HEK293 (cell line): ENCODE data around the gene MYO7B.

Experiments used
- CTCF ChIA-PET: fragments of 350-600 bp; formaldehyde crosslinking; extraction: SDS; loops from one replicate; lab custom pipeline; 2021; ENCODE audit warnings: antibody characterized with exemption; lab: Yijun Ruan, JAX
- POLR2A ChIA-PET: fragments of 300-600 bp; formaldehyde crosslinking; extraction: SDS; loops from one replicate; lab custom pipeline; 2020; ENCODE audit warnings: antibody characterized with exemption, inconsistent platforms; lab: Yijun Ruan, JAX
- H3K27ac ChIP-seq: fragments of 200-500 bp; sonication (Bioruptor generic); 2 replicates; pipeline ENCODE4 v1.5.1; 2014; ENCODE audit warnings: low read depth, low read length, control low read depth, inconsistent platforms; ENCODE audit errors: extremely low read depth
- H3K36me3 ChIP-seq, 2 experiments: fragments of 200-500 bp in 1 of 2; sonication (Bioruptor generic) in 1 of 2; 1 replicate in 1 of 2; 2 replicates in 1 of 2; pipeline ENCODE4 v1.5.1; 2014 to 2017; ENCODE audit warnings: inconsistent platforms in 2 of 2, low read length in 2 of 2; ENCODE audit not compliant: control insufficient read depth in 2 of 2, insufficient read depth in 1 of 2
- H3K4me1 ChIP-seq: fragments of 200-500 bp; sonication (Bioruptor generic); 2 replicates; pipeline ENCODE4 v1.5.1; 2014; ENCODE audit warnings: mild to moderate bottlenecking, low read length, inconsistent platforms; ENCODE audit not compliant: control insufficient read depth, insufficient read depth
- H3K4me3 ChIP-seq: 2 replicates; pipeline ENCODE4 v1.5.1; 2011; ENCODE audit warnings: low read depth, mild to moderate bottlenecking, control low read depth, low read length, moderate library complexity
- H3K9me3 ChIP-seq: fragments of 200-500 bp; sonication (Bioruptor generic); 2 replicates; pipeline ENCODE4 v1.5.1; 2014; ENCODE audit warnings: low read depth, low read length, inconsistent platforms; ENCODE audit not compliant: control insufficient read depth, insufficient read depth
- AEBP2 ChIP-seq: fragments of 450-650 bp; formaldehyde crosslinking; IDR thresholded peaks from 2 replicates; pipeline ENCODE4 v1.5.1; 2016; ENCODE audit warnings: missing biosample characterization, missing genetic modification characterization, borderline replicate concordance
- BCL6B ChIP-seq: fragments of 450-650 bp; formaldehyde crosslinking; IDR thresholded peaks from 2 replicates; pipeline ENCODE4 v1.5.1; 2017; ENCODE audit warnings: missing biosample characterization, missing genetic modification characterization
- KLF9 ChIP-seq: fragments of 450-650 bp; formaldehyde crosslinking; IDR thresholded peaks from 2 replicates; pipeline ENCODE4 v1.5.1; 2016; ENCODE audit warnings: missing biosample characterization, missing genetic modification characterization, low read depth
- MEIS1 ChIP-seq: sonication (generic); formaldehyde crosslinking; IDR thresholded peaks from 2 replicates; pipeline ENCODE4 v1.8.1; 2022; ENCODE audit warnings: missing genetic modification reagents, mild to moderate bottlenecking, borderline replicate concordance
- OVOL3 ChIP-seq: fragments of 450-650 bp; formaldehyde crosslinking; IDR thresholded peaks from 2 replicates; pipeline ENCODE4 v1.5.1; 2016; ENCODE audit warnings: missing biosample characterization, missing genetic modification characterization
- SCRT1 ChIP-seq: fragments of 450-650 bp; formaldehyde crosslinking; IDR thresholded peaks from 2 replicates; pipeline ENCODE4 v1.5.1; 2016; ENCODE audit warnings: missing biosample characterization, missing genetic modification characterization, borderline replicate concordance
- SP2 ChIP-seq: fragments of 450-650 bp; formaldehyde crosslinking; IDR thresholded peaks from 2 replicates; pipeline ENCODE4 v1.5.1; 2016; ENCODE audit warnings: missing biosample characterization, missing genetic modification characterization
- SP7 ChIP-seq: fragments of 450-650 bp; formaldehyde crosslinking; IDR thresholded peaks from 2 replicates; pipeline ENCODE4 v1.5.1; 2016; ENCODE audit warnings: missing biosample characterization, missing genetic modification characterization
- ZBTB44 ChIP-seq: fragments of 450-650 bp; IDR thresholded peaks from 2 replicates; pipeline ENCODE4 v1.5.1; 2018; ENCODE audit warnings: missing biosample characterization, mild to moderate bottlenecking, missing genetic modification characterization
- ZBTB48 ChIP-seq: fragments of 450-650 bp; formaldehyde crosslinking; IDR thresholded peaks from 2 replicates; pipeline ENCODE4 v1.5.1; 2016; ENCODE audit warnings: missing biosample characterization, missing genetic modification characterization
- ZBTB8A ChIP-seq: fragments of 450-650 bp; formaldehyde crosslinking; IDR thresholded peaks from 2 replicates; pipeline ENCODE4 v1.5.1; 2016; ENCODE audit warnings: missing biosample characterization, missing genetic modification characterization
- ZFP3 ChIP-seq: fragments of 450-650 bp; formaldehyde crosslinking; IDR thresholded peaks from 2 replicates; pipeline ENCODE4 v1.5.1; 2016; ENCODE audit warnings: low read depth, missing biosample characterization, missing genetic modification characterization
- ZNF10 ChIP-seq: fragments of 450-650 bp; formaldehyde crosslinking; IDR thresholded peaks from 2 replicates; pipeline ENCODE4 v1.5.1; 2017; ENCODE audit warnings: missing biosample characterization, missing genetic modification characterization
- ZNF211 ChIP-seq: fragments of 450-650 bp; formaldehyde crosslinking; IDR thresholded peaks from 2 replicates; pipeline ENCODE4 v1.5.1; 2016; ENCODE audit warnings: low read depth, missing biosample characterization, missing genetic modification characterization
- ZNF221 ChIP-seq: fragments of 450-650 bp; formaldehyde crosslinking; IDR thresholded peaks from 2 replicates; pipeline ENCODE4 v1.5.1; 2017; ENCODE audit warnings: missing biosample characterization, missing genetic modification characterization, borderline replicate concordance
- ZNF24 ChIP-seq: fragments of 450-650 bp; formaldehyde crosslinking; IDR thresholded peaks from 2 replicates; pipeline ENCODE4 v1.5.1; 2016; ENCODE audit warnings: missing biosample characterization, missing genetic modification characterization
- ZNF266 ChIP-seq: fragments of 450-650 bp; formaldehyde crosslinking; IDR thresholded peaks from 2 replicates; pipeline ENCODE4 v1.5.1; 2016; ENCODE audit warnings: missing biosample characterization, missing genetic modification characterization, low read depth
- ZNF354C ChIP-seq: fragments of 450-650 bp; formaldehyde crosslinking; IDR thresholded peaks from 2 replicates; pipeline ENCODE4 v1.5.1; 2016; ENCODE audit warnings: missing biosample characterization, missing genetic modification characterization, low read depth, borderline replicate concordance
- ZNF398 ChIP-seq: fragments of 450-650 bp; formaldehyde crosslinking; IDR thresholded peaks from 2 replicates; pipeline ENCODE4 v1.5.1; 2017; ENCODE audit warnings: missing biosample characterization, missing genetic modification characterization
- ZNF433 ChIP-seq: fragments of 450-650 bp; formaldehyde crosslinking; IDR thresholded peaks from 2 replicates; pipeline ENCODE4 v1.5.1; 2016; ENCODE audit warnings: missing biosample characterization, missing genetic modification characterization, low read depth
- ZNF549 ChIP-seq: fragments of 450-650 bp; IDR thresholded peaks from 2 replicates; pipeline ENCODE4 v1.5.1; 2018; ENCODE audit warnings: missing biosample characterization, missing genetic modification characterization, mild to moderate bottlenecking, inconsistent platforms, moderate library complexity
- ZNF571 ChIP-seq: fragments of 450-650 bp; formaldehyde crosslinking; IDR thresholded peaks from 2 replicates; pipeline ENCODE4 v1.5.0; 2017; ENCODE audit warnings: missing biosample characterization, missing genetic modification characterization
- ZNF626 ChIP-seq: fragments of 450-650 bp; sonication (Bioruptor Pico); formaldehyde crosslinking; IDR thresholded peaks from 2 replicates; pipeline ENCODE4 v1.5.1; 2018; ENCODE audit warnings: missing biosample characterization, missing genetic modification characterization, inconsistent platforms
- ZNF692 ChIP-seq: fragments of 450-650 bp; formaldehyde crosslinking; IDR thresholded peaks from 2 replicates; pipeline ENCODE4 v1.5.1; 2016; ENCODE audit warnings: missing biosample characterization, missing genetic modification characterization

MYO7B gene

GRCh38 chr2:127642706-127643438, 107.4 kb downstream of the MYO7B start:
- CTCF ChIA-PET, result interaction anchor here (3.6 kb wide), 1 partner anchor 52 kb away, joined by 18 read pairs; no protein-coding TSS in a partner anchor
- Histone ChIP-seq H3K27ac (no peak overlapping the region), H3K4me1 (no peaks in the 10 kb centered on the region), H3K4me3 (no peak overlapping the region), H3K36me3 (no peaks in the 10 kb centered on the region), H3K9me3 (no peaks in the 10 kb centered on the region)
- TF ChIP-seq ZNF549 (tag by site-specific recombination) (no peak), ZNF10 (tag by site-specific recombination) (no peak), ZBTB44 (tag by site-specific recombination) (no peak), BCL6B (tag by site-specific recombination) (no peak), ZFP3 (no peak), AEBP2 (no peak), ZNF433 (tag by site-specific recombination) (no peak), KLF9 (tag by site-specific recombination) (no peak), ZNF571 (tag by site-specific recombination) (no peak)
- POLR2A ChIA-PET, result no interaction called here

GRCh38 chr2:127643439-127644065, 108.1 kb downstream of the MYO7B start:
- Histone ChIP-seq H3K4me1 (no peaks in the 10 kb centered on the region), H3K4me3 (no peak overlapping the region), H3K9me3 (no peaks in the 10 kb centered on the region), H3K27ac (no peak overlapping the region), H3K36me3 (no peaks in the 10 kb centered on the region)
- POLR2A ChIA-PET, result no interaction called here
- CTCF ChIA-PET, result interaction anchor here (0.6 to 3.6 kb wide), 2 partner anchors 49 to 52 kb away, joined by 3 to 18 read pairs; no protein-coding TSS in a partner anchor
- TF ChIP-seq ZNF10 (tag by site-specific recombination) (no peak), ZBTB48 (tag by site-specific recombination) (no peak), ZNF211 (tag by site-specific recombination) (no peak), MEIS1 (CRISPR knock-in tag) (no peak), ZNF354C (tag by site-specific recombination) (no peak), SP7 (tag by site-specific recombination) (no peak), ZNF692 (tag by site-specific recombination) (no peak), SCRT1 (tag by site-specific recombination) (no peak), OVOL3 (tag by site-specific recombination) (no peak), ZNF266 (no peak), ZNF221 (no peak), ZBTB44 (tag by site-specific recombination) (no peak), SP2 (tag by site-specific recombination) (no peak), ZNF24 (tag by site-specific recombination) (no peak), ZNF398 (no peak), ZNF626 (tag by site-specific recombination) (no peak), ZBTB8A (no peak)
